Astrocyte (in vitro differentiated cells and primary cell): ENCODE measurements around the gene TMEM217.

Experiments used
- CTCF ChIP-seq: IDR thresholded peaks from 2 replicates; pipeline ENCODE4 v1.5.1; 2011; ENCODE audit warnings: low read depth, mild to moderate bottlenecking, inconsistent platforms, low read length, moderate library complexity; ENCODE audit not compliant: insufficient read depth
- EZH2 ChIP-seq: IDR thresholded peaks from 2 replicates; pipeline ENCODE4 v1.6.1; 2012; ENCODE audit warnings: mild to moderate bottlenecking, low read length, inconsistent platforms; ENCODE audit not compliant: insufficient read depth

- TF ChIP-seq EZH2 (no peak), CTCF (no peak)
Measured at GRCh38 chr6:37284781-37285180, 26.8 kb upstream of the TMEM217 start.
